Thoracic aorta (tissue), 2 donors: ENCODE results near the gene COQ10B. TPM values are rescaled to one million over a fixed set of nuclear protein-coding genes. Genes with fewer than 3 reads are reported as not detected.

Source experiments
- ATAC-seq: fragments of 150-250 bp; one replicate; pipeline ENCODE4 v1.8.0; 2017; ENCODE audit warnings: low read depth; ENCODE audit not compliant: insufficient number of reproducible peaks, low FRiP score
- DNase-seq: peaks from one replicate; pipeline ENCODE4 v3.0.0-alpha.2; 2020; ENCODE audit warnings: low spot score
- H3K27ac ChIP-seq, 2 donors: fragments of 200-600 bp; sonication (generic); 1 replicate in 1 of 2; 2 replicates in 1 of 2; pipeline ENCODE4 v1.5.1; 2016; ENCODE audit warnings: mild to moderate bottlenecking in 2 of 2, moderate library complexity in 2 of 2
- H3K27me3 ChIP-seq: fragments of 200-600 bp; sonication (generic); replicated peaks from 2 replicates; pipeline ENCODE4 v1.6.0; 2016; ENCODE audit warnings: mild to moderate bottlenecking; ENCODE audit not compliant: insufficient read depth
- H3K36me3 ChIP-seq: fragments of 200-600 bp; sonication (generic); one replicate; pipeline ENCODE4 v1.5.1; 2016
- H3K4me1 ChIP-seq, 2 donors: fragments of 200-600 bp; sonication (generic); 1 replicate in 1 of 2; 2 replicates in 1 of 2; pipeline versions ENCODE4 v1.5.1 to v1.6.0; 2016; ENCODE audit warnings: low read depth in 2 of 2, mild to moderate bottlenecking in 1 of 2; ENCODE audit not compliant: control insufficient read depth in 1 of 2
- H3K4me3 ChIP-seq: fragments of 200-600 bp; sonication (generic); 2 replicates; pipeline ENCODE4 v1.5.1; 2016; ENCODE audit warnings: mild to moderate bottlenecking
- H3K9me3 ChIP-seq: fragments of 200-600 bp; sonication (generic); 2 replicates; pipeline ENCODE4 v1.5.1; 2016
- CTCF ChIP-seq: fragments of 200-600 bp; sonication (generic); IDR thresholded peaks from one replicate; pipeline ENCODE4 v1.5.1; 2019; ENCODE audit warnings: antibody characterized with exemption
- total RNA-seq, 2 donors: library from RNA; depleted of rRNA; stranded (reverse); fragments of >200 nt; gene quantifications; one replicate each; pipeline versions ENCODE4 v1.1.0 to v1.2.3, GENCODE V29; 2016

COQ10B gene
- total RNA-seq, 2 donors from 2014 or later: 41.6 to 42.8 TPM

GRCh38 chr2:197517150-197517549 lies 63.8 kb downstream of the COQ10B start:
- no peak for ATAC-seq
- H3K27ac ChIP-seq: peak overlapping the region in 1 of 2 donors; percentile 90

More at GRCh38 chr2:197517150-197517549, 63.8 kb downstream of the COQ10B start:
- no peaks in the 10 kb centered on the region for H3K27me3 ChIP-seq
- H3K4me3 ChIP-seq: peak overlapping the region; percentile 89
- peaks cover 13 to 24% of the 10 kb centered on the region in 2 donors for H3K4me1 ChIP-seq
- no peaks in the 10 kb centered on the region for H3K36me3 ChIP-seq
- TF ChIP-seq CTCF: no peak
- H3K9me3 ChIP-seq: no peaks in the 10 kb centered on the region
- DNase-seq: no peak

Other genes starting within 250 kb of the COQ10B start
- gene ANKRD44, start 142.8 kb upstream of the COQ10B start, total RNA-seq: 10 to 100 TPM; 57.8 to 93.4 TPM
- gene SF3B1, start 18.5 kb upstream of the COQ10B start, total RNA-seq: 100 to 1,000 TPM; 259 to 506 TPM
- 100 to 1,000 TPM in 1 of 2 donors, 10 to 100 TPM in 1; 48.9 to 121 TPM for gene HSPD1, start 46.3 kb downstream of the COQ10B start, total RNA-seq
- gene HSPE1, start 46.8 kb downstream of the COQ10B start, total RNA-seq: 10 to 100 TPM; 26.3 to 45.0 TPM
- gene MOB4, start 62.5 kb downstream of the COQ10B start, total RNA-seq: 10 to 100 TPM; 17.5 to 27.2 TPM
- 10 to 100 TPM in 1 of 2 donors, 1 to 10 TPM in 1; 9.3 to 18.9 TPM for gene RFTN2, start 222.0 kb downstream of the COQ10B start, total RNA-seq